Activated CD4-positive, alpha-beta T cell treated with anti-CD3 and anti-CD28 coated beads, Interleukin-2, amount 10 ng/mL, durations not matched to agents 24 days and 14 days (primary cell): ENCODE data around the gene SAMD5. TPM values are rescaled to one million over a fixed set of nuclear protein-coding genes. Genes with fewer than 3 reads are reported as not detected.

ENCODE experiments used
- DNase-seq: peaks from one replicate; pipeline ENCODE4 v3.0.0; 2022
- H3K27ac Mint-ChIP-seq: one replicate; pipeline ENCODE4 v1.8.0; 2022; ENCODE audit warnings: mild to moderate bottlenecking, mixed read lengths
- H3K27me3 Mint-ChIP-seq: one replicate; pipeline ENCODE4 v1.8.0; 2022; ENCODE audit warnings: mixed read lengths
- H3K36me3 Mint-ChIP-seq: one replicate; pipeline ENCODE4 v1.8.0; 2022; ENCODE audit warnings: low read depth, mild to moderate bottlenecking, mixed read lengths
- H3K4me1 Mint-ChIP-seq: one replicate; pipeline ENCODE4 v1.8.0; 2021; ENCODE audit warnings: mixed read lengths
- H3K4me3 Mint-ChIP-seq: one replicate; pipeline ENCODE4 v1.8.0; 2022; ENCODE audit warnings: mild to moderate bottlenecking, moderate library complexity, mixed read lengths
- H3K9me3 Mint-ChIP-seq: one replicate; pipeline ENCODE4 v1.8.0; 2021; ENCODE audit warnings: mixed read lengths
- intact Hi-C: fragments of 100-400 bp; cut with micrococcal nuclease; formaldehyde crosslinking; loops from one replicate; pipeline ENCODE4 v1.15.1; 2023
- total RNA-seq: library from RNA; stranded (reverse); gene quantifications from 2 replicates; pipeline ENCODE4 v1.2.3, GENCODE V29; 2022

SAMD5 gene
- total RNA-seq, 1 donor from 2014 or later = 0.07 TPM

GRCh38 chr6:147589739-147590250 is 81.3 kb downstream of the SAMD5 start:
- DNase-seq = no peak
- H3K36me3 Mint-ChIP-seq = no peaks in the 10 kb centered on the region
- intact Hi-C loops = no loop called here
- no peaks in the 10 kb centered on the region for H3K27me3 Mint-ChIP-seq
- no peak overlapping the region for H3K27ac Mint-ChIP-seq
- H3K9me3 Mint-ChIP-seq = no peaks in the 10 kb centered on the region
- H3K4me1 Mint-ChIP-seq = no peaks in the 10 kb centered on the region
- H3K4me3 Mint-ChIP-seq = no peak overlapping the region

- Mint-ChIP-seq H3K9me3 (no peaks in the 10 kb centered on the region), H3K27me3 (no peaks in the 10 kb centered on the region), H3K27ac (no peak overlapping the region), H3K36me3 (no peaks in the 10 kb centered on the region), H3K4me1 (no peaks in the 10 kb centered on the region), H3K4me3 (no peak overlapping the region)
- intact Hi-C loops = no loop called here
- no peak for DNase-seq
These were observed 87.5 kb downstream of the SAMD5 start for GRCh38 chr6:147595961-147596360.

GRCh38 chr6:147603392-147604081 is 95.0 kb downstream of the SAMD5 start:
- Mint-ChIP-seq H3K9me3 (no peaks in the 10 kb centered on the region), H3K4me3 (no peak overlapping the region)

GRCh38 chr6:147604373-147604772 is 95.9 kb downstream of the SAMD5 start:
- intact Hi-C loops = no loop called here
- Mint-ChIP-seq H3K4me1 (no peaks in the 10 kb centered on the region), H3K9me3 (no peaks in the 10 kb centered on the region), H3K36me3 (no peaks in the 10 kb centered on the region), H3K4me3 (no peak overlapping the region), H3K27ac (no peak overlapping the region), H3K27me3 (no peaks in the 10 kb centered on the region)
- no peak for DNase-seq

More at GRCh38 chr6:147603392-147604081, 95.0 kb downstream of the SAMD5 start:
- Mint-ChIP-seq H3K36me3 (no peaks in the 10 kb centered on the region), H3K27ac (no peak overlapping the region), H3K4me1 (no peaks in the 10 kb centered on the region), H3K27me3 (no peaks in the 10 kb centered on the region)
- intact Hi-C loops = no loop called here
- no peak for DNase-seq

- Mint-ChIP-seq H3K9me3 (no peaks in the 10 kb centered on the region), H3K4me1 (no peaks in the 10 kb centered on the region), H3K4me3 (no peak overlapping the region), H3K36me3 (no peaks in the 10 kb centered on the region), H3K27ac (no peak overlapping the region), H3K27me3 (no peaks in the 10 kb centered on the region)
- no peak for DNase-seq
- intact Hi-C loops = no loop called here
These were observed 103.5 kb downstream of the SAMD5 start for GRCh38 chr6:147611992-147612391.

- H3K27me3 Mint-ChIP-seq = no peaks in the 10 kb centered on the region
- no peaks in the 10 kb centered on the region for H3K9me3 Mint-ChIP-seq
- DNase-seq = no peak
- H3K27ac Mint-ChIP-seq = no peak overlapping the region
- no peaks in the 10 kb centered on the region for H3K36me3 Mint-ChIP-seq
- H3K4me3 Mint-ChIP-seq = no peak overlapping the region
- intact Hi-C loops = no loop called here
- no peaks in the 10 kb centered on the region for H3K4me1 Mint-ChIP-seq
These were observed 106.0 kb downstream of the SAMD5 start for GRCh38 chr6:147614501-147614900.

GRCh38 chr6:147615659-147616456 is 107.4 kb downstream of the SAMD5 start:
- H3K9me3 Mint-ChIP-seq = no peaks in the 10 kb centered on the region
- no peaks in the 10 kb centered on the region for H3K4me1 Mint-ChIP-seq
- DNase-seq = no peak
- H3K27me3 Mint-ChIP-seq = no peaks in the 10 kb centered on the region
- intact Hi-C loops = no loop called here
- H3K27ac Mint-ChIP-seq = no peak overlapping the region
- H3K36me3 Mint-ChIP-seq = no peaks in the 10 kb centered on the region
- no peak overlapping the region for H3K4me3 Mint-ChIP-seq

GRCh38 chr6:147617366-147617765 is 108.9 kb downstream of the SAMD5 start:
- Mint-ChIP-seq H3K4me1 (no peaks in the 10 kb centered on the region), H3K36me3 (no peaks in the 10 kb centered on the region), H3K4me3 (no peak overlapping the region), H3K27me3 (no peaks in the 10 kb centered on the region), H3K9me3 (no peaks in the 10 kb centered on the region), H3K27ac (no peak overlapping the region)
- intact Hi-C loops = no loop called here
- DNase-seq = no peak

GRCh38 chr6:147618457-147618856 is 110.0 kb downstream of the SAMD5 start:
- intact Hi-C loops = no loop called here
- DNase-seq = no peak
- H3K4me1 Mint-ChIP-seq = no peaks in the 10 kb centered on the region

GRCh38 chr6:147618927-147619326 is 110.4 kb downstream of the SAMD5 start:
- Mint-ChIP-seq H3K4me1 (no peaks in the 10 kb centered on the region), H3K9me3 (peaks cover 3% of the 10 kb centered on the region), H3K27ac (no peak overlapping the region), H3K4me3 (no peak overlapping the region), H3K36me3 (no peaks in the 10 kb centered on the region), H3K27me3 (no peaks in the 10 kb centered on the region)
- DNase-seq = no peak
- intact Hi-C loops = no loop called here

More at GRCh38 chr6:147618457-147618856, 110.0 kb downstream of the SAMD5 start:
- peaks cover 2% of the 10 kb centered on the region for H3K9me3 Mint-ChIP-seq
- H3K27ac Mint-ChIP-seq = no peak overlapping the region
- H3K4me3 Mint-ChIP-seq = no peak overlapping the region
- no peaks in the 10 kb centered on the region for H3K36me3 Mint-ChIP-seq
- no peaks in the 10 kb centered on the region for H3K27me3 Mint-ChIP-seq
